Embryonic facial prominence (tissue), 1 donor: ENCODE results near the gene RGS13.
"Not testable (repeated sequence)": the region's sequence is repeated elsewhere in the genome, so short reads cannot be mapped to it uniquely, and the experiment has no call there.

Experiments used
- DNase-seq: peaks from one replicate; pipeline ENCODE4 v3.0.0-alpha.2; 2016; ENCODE audit errors: extremely low spot score

Gene RGS13

DNA sequence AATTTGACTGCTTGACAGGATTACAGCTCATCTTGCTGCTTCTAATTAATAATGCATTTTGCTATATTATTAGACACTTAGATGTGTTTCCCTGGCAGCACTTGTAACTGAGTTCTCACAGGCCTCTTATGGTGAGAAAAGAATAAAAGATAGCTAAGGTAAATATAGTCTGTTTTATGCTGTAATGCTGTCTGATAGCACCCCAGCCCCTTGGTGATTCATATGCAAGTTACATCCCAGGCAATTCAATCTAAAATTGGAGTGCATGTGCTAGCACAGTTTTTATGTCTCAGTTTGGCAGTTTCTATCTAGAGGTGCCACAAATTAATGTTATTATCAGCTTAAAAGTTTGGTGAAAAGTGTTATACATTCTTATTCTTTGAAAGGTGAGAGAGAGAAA lies 42.2 kb downstream of the RGS13 start:
- DNase-seq: no peak

- DNase-seq: no peak
Observed at GRCh38 chr1:192682335-192682734, 46.4 kb downstream of the RGS13 start.

GRCh38 chr1:192683081-192683480 lies 47.1 kb downstream of the RGS13 start:
- not testable (repeated sequence) for DNase-seq

DNA sequence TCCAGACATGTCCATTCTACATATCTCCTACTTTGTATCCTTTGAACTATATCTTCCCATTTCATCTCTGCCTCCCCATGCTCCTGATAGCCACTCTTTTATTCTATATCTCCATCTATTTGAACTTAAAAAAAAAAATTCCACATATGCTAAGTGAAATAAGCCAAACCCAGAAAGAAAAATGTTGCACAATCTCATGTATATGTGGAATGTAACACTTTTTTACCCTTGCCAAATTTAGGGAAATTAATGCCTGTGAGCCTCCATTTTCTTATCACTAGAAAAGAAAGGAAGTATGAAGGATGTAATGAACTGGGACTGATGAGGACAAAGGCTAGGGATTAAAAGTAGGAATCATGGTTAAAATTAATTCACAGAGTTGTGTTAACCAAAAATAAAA lies 53.5 kb downstream of the RGS13 start:
- no peak for DNase-seq

- DNase-seq: no peak
Observed at GRCh38 chr1:192691041-192691440, 55.1 kb downstream of the RGS13 start.

DNA sequence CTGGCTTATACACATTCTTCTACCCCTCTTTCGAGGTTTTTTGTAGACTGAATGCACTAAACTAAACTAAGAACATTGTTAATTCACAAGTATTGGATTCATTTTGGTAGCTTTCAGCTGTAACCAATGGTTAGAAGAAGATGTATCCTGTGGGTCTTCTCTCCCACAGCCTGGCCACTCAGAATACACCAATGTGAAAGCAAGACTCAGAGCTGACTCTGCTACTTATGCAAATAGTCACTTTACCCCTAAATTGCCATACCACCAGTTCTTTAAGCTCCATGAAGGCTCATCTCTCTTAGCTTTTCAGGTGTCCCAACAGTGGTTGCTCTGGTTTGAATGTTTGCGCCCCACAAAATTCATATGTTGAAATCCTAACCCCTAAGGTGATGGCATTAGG lies 60.1 kb downstream of the RGS13 start:
- DNase-seq: no peak

GRCh38 chr1:192697771-192698170 lies 61.8 kb downstream of the RGS13 start:
- DNase-seq: no peak

DNA sequence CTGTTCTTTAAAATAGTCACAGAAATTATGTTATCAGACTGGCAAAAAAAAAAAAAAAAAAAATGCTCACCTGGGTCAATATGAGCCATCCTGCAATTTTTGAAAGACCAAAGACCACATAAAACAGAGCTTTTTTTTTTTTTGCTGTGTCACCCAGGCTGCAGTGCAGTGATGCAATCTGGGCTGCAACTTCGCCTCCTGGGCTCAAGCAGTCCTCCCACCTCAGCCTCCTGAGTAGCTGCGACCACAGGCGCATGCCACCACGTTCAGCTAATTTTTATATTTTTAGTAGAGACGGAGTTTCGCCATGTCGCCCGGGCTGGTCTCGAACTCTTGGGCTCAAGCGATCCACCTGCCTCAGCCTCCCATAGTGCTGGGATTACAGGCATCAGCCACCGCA lies 62.8 kb downstream of the RGS13 start:
- no peak for DNase-seq

DNA sequence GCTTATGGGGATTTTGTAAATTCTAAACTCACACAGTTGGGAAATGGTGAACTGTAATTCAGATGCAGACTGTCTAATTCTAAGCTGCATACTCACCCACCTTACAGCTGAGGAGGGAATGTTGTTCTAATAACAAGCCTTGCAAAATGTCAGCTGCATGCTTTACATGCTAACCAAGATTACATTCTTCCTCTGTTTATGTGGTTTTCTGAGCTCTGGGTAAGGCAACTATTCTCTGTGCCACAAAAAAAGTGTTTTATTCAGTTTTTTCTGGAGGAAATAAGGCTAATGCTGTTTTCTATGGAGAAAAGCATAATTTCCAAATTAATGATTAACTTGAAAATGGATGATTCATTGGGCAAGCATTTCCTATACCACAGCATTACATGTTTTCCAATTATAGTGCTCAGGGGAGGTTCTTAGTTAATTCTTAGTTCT lies 64.9 kb downstream of the RGS13 start:
- DNase-seq: no peak

DNA sequence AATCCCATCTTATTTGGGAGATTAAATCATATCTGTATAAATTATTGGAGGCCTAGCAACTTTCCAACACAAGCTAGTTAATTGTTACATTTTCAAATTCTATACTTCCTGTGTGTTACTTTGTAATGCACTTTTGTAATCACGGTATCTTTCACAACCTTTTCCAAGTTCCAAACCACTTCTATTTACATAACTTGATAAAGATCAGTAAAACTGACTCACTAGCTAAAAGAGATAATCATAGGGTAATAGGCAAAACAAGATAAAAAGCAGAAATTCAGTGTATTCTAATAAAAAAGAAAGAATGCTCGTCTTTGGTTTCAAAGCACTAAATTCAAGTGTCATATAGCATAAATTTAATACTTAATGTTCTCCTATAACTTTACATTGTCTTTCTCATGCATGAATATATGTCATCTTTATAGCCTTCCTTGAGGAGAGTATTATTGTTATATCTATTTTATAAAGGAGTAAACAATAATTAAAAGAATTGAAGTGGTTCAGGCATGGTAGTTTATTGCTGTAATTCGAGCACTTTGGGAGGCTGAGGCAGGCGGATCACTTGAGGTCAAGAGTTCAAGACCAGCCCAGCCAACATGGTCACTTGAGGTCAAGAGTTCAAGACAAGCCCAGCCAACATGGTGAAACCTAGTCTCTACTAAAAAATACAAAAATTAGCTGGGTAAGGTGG lies 66.4 kb downstream of the RGS13 start:
- no peak for DNase-seq

- DNase-seq: no peak
Observed at GRCh38 chr1:192703283-192704206, 67.6 kb downstream of the RGS13 start.

DNA sequence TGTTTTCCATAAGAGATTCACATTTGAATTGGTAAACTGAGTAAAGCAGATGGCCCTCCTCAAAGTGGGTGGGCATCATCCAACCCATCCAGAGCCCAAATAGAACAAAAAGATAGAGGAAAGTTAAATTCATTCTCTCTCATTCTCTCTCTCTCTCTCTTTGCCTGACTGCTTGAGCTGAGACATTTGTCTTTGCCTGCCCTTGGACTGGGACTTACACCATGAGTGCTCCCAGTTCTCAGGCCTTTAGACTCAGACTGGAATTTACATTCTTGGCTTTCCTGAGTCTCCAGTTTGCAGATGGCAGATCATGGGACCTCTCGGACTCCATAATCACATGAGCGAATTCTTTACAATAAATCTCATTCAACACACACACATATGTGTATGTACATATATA lies 69.6 kb downstream of the RGS13 start:
- DNase-seq: no peak

DNA sequence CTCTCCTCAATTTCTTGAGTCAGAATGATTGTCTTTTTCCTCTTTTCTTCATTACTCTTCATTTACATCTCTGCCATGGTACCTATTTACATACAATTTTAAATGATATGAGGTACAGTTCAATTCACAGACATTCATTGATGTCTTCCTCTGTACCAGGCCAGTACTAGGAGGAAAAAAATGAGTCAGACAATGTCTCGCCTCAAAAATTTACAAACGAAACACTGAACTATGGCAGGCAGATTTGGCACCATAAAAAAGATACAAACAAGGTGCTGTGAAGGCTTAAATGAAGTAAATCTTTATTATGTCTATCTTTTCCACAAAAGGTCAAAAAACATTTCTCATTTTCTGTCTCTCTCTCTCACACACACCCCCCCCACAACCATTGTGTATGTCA lies 71.0 kb downstream of the RGS13 start:
- DNase-seq: no peak

GRCh38 chr1:192707978-192708547 lies 72.1 kb downstream of the RGS13 start:
- DNase-seq: no peak

GRCh38 chr1:192709544-192709943 lies 73.6 kb downstream of the RGS13 start:
- DNase-seq: no peak
